Lower leg skin (tissue), 4 donors: ENCODE results near the gene TNFSF4. TPM values are rescaled to one million over a fixed set of nuclear protein-coding genes. Genes with fewer than 3 reads are reported as not detected.
A peak's percentile ranks its signal among the peaks of the same experiment; 100 is the strongest.

Experiments
- DNase-seq, 2 donors: peaks; one replicate each; pipeline ENCODE4 v3.0.0-alpha.2; 2019; ENCODE audit warnings: low spot score in 2 of 2
- H3K4me3 ChIP-seq: fragments of 200-600 bp; sonication (generic); 2 replicates; pipeline ENCODE4 v1.5.1; 2017; ENCODE audit warnings: mild to moderate bottlenecking, low read depth; ENCODE audit not compliant: poor library complexity, severe bottlenecking
- CTCF ChIP-seq, 3 donors: fragments of 450-650 bp; IDR thresholded peaks; one replicate each; pipeline ENCODE4 v1.5.1; 2016; ENCODE audit warnings: antibody characterized with exemption in 3 of 3, mild to moderate bottlenecking in 3 of 3, moderate library complexity in 2 of 3
- POLR2A ChIP-seq, 2 donors: fragments of 450-650 bp; IDR thresholded peaks; one replicate each; pipeline ENCODE4 v1.6.1; 2016 to 2017; ENCODE audit warnings: antibody characterized with exemption in 2 of 2, mild to moderate bottlenecking in 1 of 2, moderate library complexity in 1 of 2
- WGBS, 2 donors: methylation state at CpG; one replicate each; pipeline ENCODE4 v1.1.5; 2018; 5-methylcytosine and 5-hydroxymethylcytosine counted together
- intact Hi-C: fragments of 100-400 bp; cut with DNase I; formaldehyde crosslinking; loops from one replicate; pipeline ENCODE4 v1.15.0; 2023; ENCODE audit warnings: low total_unique reads
- total RNA-seq, 4 donors: library from RNA; depleted of rRNA; stranded (reverse); fragments of >200 nt; gene quantifications; one replicate each; pipeline ENCODE4 v1.1.0, GENCODE V29; 2016

The TNFSF4 gene
- total RNA-seq, 4 donors from 2014 or later, result 0.08 to 0.89 (median 0.32) TPM

GRCh38 chr1:173205146-173206051 is 1.7 kb downstream of the TNFSF4 start:
- DNase-seq, result no peak
- TF ChIP-seq CTCF (IDR thresholded peaks at IDR 0.05), result no peak
- TF ChIP-seq POLR2A (IDR thresholded peaks at IDR 0.05), result no peak
- WGBS, 2 donors, result 68% methylated on average over 7 of the region's 7 CpGs
- H3K4me3 ChIP-seq, result no peak overlapping the region
- intact Hi-C loops, result no loop called here

GRCh38 chr1:173204693-173205092 is 2.4 kb downstream of the TNFSF4 start:
- TF ChIP-seq CTCF (IDR thresholded peaks at IDR 0.05) (no peak), POLR2A (IDR thresholded peaks at IDR 0.05) (no peak)
- no peak overlapping the region for H3K4me3 ChIP-seq
- WGBS, 2 donors, result 83 to 95% methylated on average over 1 of the region's 1 CpG
- DNase-seq, result no peak
- intact Hi-C loops, result loop anchor here (5.0 kb wide), 1 partner anchor 377 kb away; no protein-coding TSS in a partner anchor

- peak in 1 of 2 donors; percentile 39 for DNase-seq
- WGBS, 2 donors, result 30 to 32% methylated on average over 5 of the region's 5 CpGs
- no peak overlapping the region for H3K4me3 ChIP-seq
- intact Hi-C loops, result loop anchor here (5.0 kb wide), 1 partner anchor 375 kb away; no protein-coding TSS in a partner anchor
- TF ChIP-seq CTCF (IDR thresholded peaks at IDR 0.05) (peak in 1 of 3 donors; percentile 24), POLR2A (IDR thresholded peaks at IDR 0.05) (no peak)
Observed at GRCh38 chr1:173202424-173203145, 4.5 kb downstream of the TNFSF4 start.

- no peak for DNase-seq
- no peak for TF ChIP-seq POLR2A (IDR thresholded peaks at IDR 0.05)
- no peak for TF ChIP-seq CTCF (IDR thresholded peaks at IDR 0.05)
- H3K4me3 ChIP-seq, result no peak overlapping the region
- WGBS, 2 donors, result 71 to 81% methylated on average over 1 of the region's 1 CpG
- intact Hi-C loops, result loop anchor here (5.0 kb wide), 1 partner anchor 375 kb away; no protein-coding TSS in a partner anchor
Observed at GRCh38 chr1:173201969-173202368, 5.2 kb downstream of the TNFSF4 start.

- TF ChIP-seq POLR2A (IDR thresholded peaks at IDR 0.05) (no peak), CTCF (IDR thresholded peaks at IDR 0.05) (no peak)
- intact Hi-C loops, result loop anchor here (5.0 kb wide), 1 partner anchor 448 kb away; no protein-coding TSS in a partner anchor
- 61 to 80% methylated on average over 5 of the region's 5 CpGs for WGBS, 2 donors
- no peak overlapping the region for H3K4me3 ChIP-seq
- DNase-seq, result no peak
Observed at GRCh38 chr1:173195596-173196088, 11.5 kb downstream of the TNFSF4 start.
